SU-DHL-6 (cell line): Measurements from ENCODE around the gene GPSM1.

ENCODE experiments used
- H2AFZ ChIP-seq: fragments of 200-600 bp; sonication (generic); 2 replicates; pipeline ENCODE4 v1.6.1; 2014; ENCODE audit warnings: low read depth, mild to moderate bottlenecking, moderate library complexity, mixed read lengths, antibody characterized with exemption, low read length; ENCODE audit not compliant: severe bottlenecking
- H3F3A ChIP-seq: fragments of 200-600 bp; shearing (Covaris generic); 2 replicates; pipeline ENCODE4 v1.6.0; 2016; ENCODE audit warnings: antibody characterized with exemption, mild to moderate bottlenecking; ENCODE audit not compliant: insufficient read depth
- H3K27ac ChIP-seq: fragments of 200-600 bp; sonication (generic); 2 replicates; pipeline ENCODE4 v1.5.1; 2016; ENCODE audit warnings: low read depth, mild to moderate bottlenecking, low read length, moderate library complexity, mixed read lengths
- H3K27me3 ChIP-seq: fragments of 200-600 bp; sonication (generic), shearing (Covaris generic); 2 replicates; pipeline ENCODE4 v1.6.0; 2014; ENCODE audit warnings: mild to moderate bottlenecking, low read length
- H3K36me3 ChIP-seq: fragments of 200-600 bp; sonication (generic); 2 replicates; pipeline ENCODE4 v1.6.1; 2014; ENCODE audit warnings: mild to moderate bottlenecking, low read length, mixed read lengths
- H3K4me2 ChIP-seq: fragments of 300-600, 200-600 bp; shearing (Covaris generic), sonication (generic); 2 replicates; pipeline ENCODE4 v1.6.0; 2014; ENCODE audit warnings: low read length, low read depth, mild to moderate bottlenecking; ENCODE audit not compliant: poor library complexity, severe bottlenecking
- H3K4me3 ChIP-seq: fragments of 200-600 bp; sonication (generic); 2 replicates; pipeline ENCODE4 v1.5.1; 2014; ENCODE audit warnings: antibody characterized with exemption, low read length, mild to moderate bottlenecking, mixed read lengths; ENCODE audit not compliant: insufficient read depth, poor library complexity, severe bottlenecking
- H3K79me2 ChIP-seq: fragments of 200-600 bp; sonication (generic); 2 replicates; pipeline ENCODE4 v1.6.1; 2014; ENCODE audit warnings: mild to moderate bottlenecking, low read length, moderate library complexity; ENCODE audit not compliant: insufficient read depth
- H3K9ac ChIP-seq: fragments of 200-600 bp; sonication (generic); 2 replicates; pipeline ENCODE4 v1.7.0; 2014; ENCODE audit warnings: mild to moderate bottlenecking, low read length
- H3K9me2 ChIP-seq: fragments of 200-600 bp; sonication (generic); replicated peaks from 2 replicates; pipeline ENCODE4 v1.6.1; 2014; ENCODE audit warnings: low read length; ENCODE audit not compliant: insufficient read depth
- H3K9me3 ChIP-seq: fragments of 200-600 bp; sonication (generic); 2 replicates; pipeline ENCODE4 v1.6.1; 2014; ENCODE audit warnings: low read length, mixed read lengths; ENCODE audit not compliant: insufficient read depth
- H4K20me1 ChIP-seq: fragments of 200-600 bp; sonication (generic); 2 replicates; pipeline ENCODE4 v1.6.1; 2014; ENCODE audit warnings: low read depth, mild to moderate bottlenecking, antibody characterized with exemption, low read length, moderate library complexity, mixed read lengths
- EZH2phosphoT487 ChIP-seq: fragments of 200-600 bp; sonication (generic), shearing (Covaris generic); conservative IDR thresholded peaks from 2 replicates; pipeline ENCODE4 v1.6.1; 2018; ENCODE audit warnings: mild to moderate bottlenecking, antibody characterized with exemption, low read length, moderate library complexity, mixed read lengths
- TF ChIP-seq, protein P1 (sequence below): fragments of 200-600 bp; sonication (generic); IDR thresholded peaks from one replicate; pipeline ENCODE4 v1.5.1; 2017; ENCODE audit warnings: antibody characterized with exemption, mild to moderate bottlenecking, low read length, moderate library complexity; ENCODE audit not compliant: insufficient read depth, poor library complexity, severe bottlenecking

Gene GPSM1

DNA sequence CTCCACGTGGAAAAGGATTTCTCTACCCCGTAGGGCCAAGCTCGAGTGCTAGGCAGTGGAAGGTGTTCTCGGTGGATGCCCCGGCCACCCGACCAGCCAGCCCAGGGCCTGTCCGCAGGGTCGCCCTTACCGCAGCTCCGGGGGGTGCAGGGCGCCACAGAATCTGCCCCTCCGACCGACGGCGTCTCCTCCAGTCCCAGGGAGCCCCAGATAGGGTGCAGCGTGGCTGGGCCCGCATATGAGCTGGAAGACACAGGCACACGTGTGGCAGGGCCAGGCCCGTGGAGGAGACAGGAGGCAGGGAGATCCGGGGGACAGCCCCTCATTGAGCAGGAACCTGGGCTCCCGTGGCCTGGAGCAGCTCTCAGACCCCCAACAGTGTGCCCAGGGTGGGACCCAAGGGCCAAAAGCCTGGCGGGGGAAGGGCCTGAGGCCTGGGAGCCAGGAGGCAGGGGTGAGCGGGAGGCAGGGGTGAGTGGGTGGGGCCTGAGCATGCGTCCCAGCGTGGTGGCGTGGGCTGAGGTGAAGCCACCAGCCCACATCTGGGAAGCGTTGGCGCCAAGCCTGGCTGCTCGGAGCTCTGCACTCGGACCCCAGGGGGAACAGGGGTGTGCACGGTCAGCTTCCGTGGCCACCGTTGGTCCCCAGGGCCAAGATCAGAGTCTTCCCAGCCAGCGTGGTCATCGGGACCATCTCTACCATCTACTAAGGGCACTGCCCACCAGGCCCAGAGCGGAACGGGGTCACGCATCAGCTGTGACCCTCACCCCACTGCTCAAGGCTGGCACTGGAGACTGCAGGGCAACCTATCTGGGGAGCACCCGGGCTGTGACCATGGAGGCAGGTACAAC, 45.7 kb upstream of the GPSM1 start:
- no peak overlapping the region for H3K9ac ChIP-seq

DNA sequence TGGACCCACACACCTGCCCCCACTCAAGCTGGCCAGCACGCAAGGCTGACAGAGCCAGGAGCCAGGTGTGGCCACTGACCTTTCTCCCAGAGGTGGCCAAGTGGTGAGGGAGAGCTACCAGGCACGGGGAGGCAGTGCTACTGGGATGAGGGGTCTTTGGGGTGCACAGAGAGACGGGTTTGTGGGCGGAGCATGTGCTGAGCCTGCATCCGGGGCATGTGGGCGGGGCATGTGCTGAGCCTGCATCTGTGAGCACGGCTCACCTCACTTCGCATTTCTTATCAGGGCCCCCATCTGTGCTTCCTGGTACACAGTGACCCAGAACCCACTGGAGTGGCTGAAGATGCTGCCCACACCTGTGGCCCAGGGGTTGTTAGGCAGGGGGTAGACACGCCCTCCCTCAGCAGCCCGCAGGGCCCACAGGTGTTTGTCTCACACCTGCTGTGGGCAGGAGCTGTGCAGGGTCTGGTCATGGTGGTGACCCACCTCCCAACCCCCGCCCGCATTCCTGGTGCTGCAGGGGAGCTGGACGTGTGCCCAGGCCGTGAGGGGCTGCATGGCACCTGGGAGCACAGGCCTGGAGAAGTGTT, 45.0 kb upstream of the GPSM1 start:
- Histone ChIP-seq H3K9me3 (no peaks in the 10 kb centered on the region), H3K4me3 (no peak overlapping the region), H3K9me2 (no peaks in the 10 kb centered on the region), H3K36me3 (no peaks in the 10 kb centered on the region), H3K79me2 (no peaks in the 10 kb centered on the region), H4K20me1 (no peaks in the 10 kb centered on the region), H2AFZ (no peak overlapping the region), H3K27ac (no peak overlapping the region), H3F3A (no peaks in the 10 kb centered on the region), H3K27me3 (no peaks in the 10 kb centered on the region), H3K9ac (no peak overlapping the region), H3K4me2 (no peak overlapping the region)
- no peak for TF ChIP-seq EZH2phosphoT487
- TF ChIP-seq, protein P1, sequence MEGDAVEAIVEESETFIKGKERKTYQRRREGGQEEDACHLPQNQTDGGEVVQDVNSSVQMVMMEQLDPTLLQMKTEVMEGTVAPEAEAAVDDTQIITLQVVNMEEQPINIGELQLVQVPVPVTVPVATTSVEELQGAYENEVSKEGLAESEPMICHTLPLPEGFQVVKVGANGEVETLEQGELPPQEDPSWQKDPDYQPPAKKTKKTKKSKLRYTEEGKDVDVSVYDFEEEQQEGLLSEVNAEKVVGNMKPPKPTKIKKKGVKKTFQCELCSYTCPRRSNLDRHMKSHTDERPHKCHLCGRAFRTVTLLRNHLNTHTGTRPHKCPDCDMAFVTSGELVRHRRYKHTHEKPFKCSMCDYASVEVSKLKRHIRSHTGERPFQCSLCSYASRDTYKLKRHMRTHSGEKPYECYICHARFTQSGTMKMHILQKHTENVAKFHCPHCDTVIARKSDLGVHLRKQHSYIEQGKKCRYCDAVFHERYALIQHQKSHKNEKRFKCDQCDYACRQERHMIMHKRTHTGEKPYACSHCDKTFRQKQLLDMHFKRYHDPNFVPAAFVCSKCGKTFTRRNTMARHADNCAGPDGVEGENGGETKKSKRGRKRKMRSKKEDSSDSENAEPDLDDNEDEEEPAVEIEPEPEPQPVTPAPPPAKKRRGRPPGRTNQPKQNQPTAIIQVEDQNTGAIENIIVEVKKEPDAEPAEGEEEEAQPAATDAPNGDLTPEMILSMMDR, result no peak

More for the DNA sequence above, 45.7 kb upstream of the GPSM1 start:
- H3K79me2 ChIP-seq, result no peaks in the 10 kb centered on the region
- no peak overlapping the region for H3K27ac ChIP-seq
- H3K9me3 ChIP-seq, result no peaks in the 10 kb centered on the region
- H2AFZ ChIP-seq, result no peak overlapping the region
- H3K36me3 ChIP-seq, result no peaks in the 10 kb centered on the region
- no peak overlapping the region for H3K4me3 ChIP-seq
- H3K9me2 ChIP-seq, result no peaks in the 10 kb centered on the region
- no peak overlapping the region for H3K4me2 ChIP-seq
- H3K27me3 ChIP-seq, result no peaks in the 10 kb centered on the region
- H3F3A ChIP-seq, result no peaks in the 10 kb centered on the region
- no peaks in the 10 kb centered on the region for H4K20me1 ChIP-seq
- no peak for TF ChIP-seq EZH2phosphoT487
- TF ChIP-seq, protein P1, result no peak

DNA sequence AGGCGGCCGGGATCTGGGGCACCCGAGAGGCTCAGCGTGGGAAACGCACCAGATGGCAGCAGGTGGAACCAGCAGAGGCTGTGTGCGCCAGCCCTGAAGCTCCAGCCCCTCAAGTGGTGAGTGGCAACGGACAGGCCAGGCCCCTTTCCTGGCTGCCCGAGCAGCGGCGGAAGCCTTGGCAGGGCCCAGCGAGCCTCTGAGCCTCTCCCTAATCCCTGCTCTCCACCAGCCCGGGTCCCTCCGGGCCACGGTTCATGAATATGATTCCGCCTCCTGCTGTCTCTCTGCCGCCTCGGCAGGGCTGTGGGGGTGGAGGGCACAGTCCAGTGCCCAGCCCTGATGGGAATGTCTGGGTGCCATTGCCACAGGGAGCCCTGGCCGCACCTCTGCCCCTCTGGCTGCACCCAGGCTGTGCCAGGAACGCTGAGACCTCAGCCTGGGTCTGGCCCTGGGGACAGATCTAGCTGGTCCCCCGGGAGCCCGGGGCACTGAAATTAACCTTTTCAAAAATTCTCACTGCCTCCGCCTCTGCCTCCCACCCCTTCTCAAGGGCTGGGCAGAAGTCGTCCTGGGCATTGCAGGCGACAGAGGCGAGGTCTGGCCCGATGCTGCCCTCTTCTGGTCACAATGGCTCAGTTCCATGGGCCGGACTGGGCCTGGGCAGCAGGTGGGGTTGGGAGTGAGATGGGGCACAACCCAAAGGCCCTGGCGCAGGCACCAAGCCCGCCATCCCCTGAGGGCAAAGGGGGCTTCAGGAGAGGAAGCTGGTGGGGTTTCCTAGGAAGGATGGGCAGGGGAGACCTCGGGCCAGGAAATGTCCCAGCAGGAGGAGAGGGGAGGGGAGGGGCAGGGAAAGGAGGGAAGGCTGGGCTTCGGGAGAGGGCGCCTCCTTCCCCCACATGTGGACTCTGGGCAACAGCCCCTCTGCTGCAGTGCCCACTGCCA, 43.8 kb upstream of the GPSM1 start:
- TF ChIP-seq EZH2phosphoT487, result no peak
- TF ChIP-seq, protein P1, result peak; percentile 90
- Histone ChIP-seq H3K4me2 (peak overlapping the region; percentile 1), H3K4me3 (no peak overlapping the region), H3K9ac (no peak overlapping the region), H4K20me1 (no peaks in the 10 kb centered on the region), H3K27ac (no peak overlapping the region), H3K36me3 (no peaks in the 10 kb centered on the region), H3K79me2 (no peaks in the 10 kb centered on the region), H3K9me2 (no peaks in the 10 kb centered on the region), H3K9me3 (no peaks in the 10 kb centered on the region), H3K27me3 (no peaks in the 10 kb centered on the region), H2AFZ (no peak overlapping the region), H3F3A (no peaks in the 10 kb centered on the region)
